OCI-LY7 (cell line): Measurements from ENCODE around the gene TMEM244.

ENCODE experiments used
- CTCF ChIP-seq: fragments of 200-600 bp; sonication (generic); conservative IDR thresholded peaks from 2 replicates; pipeline ENCODE4 v1.5.1; 2014; ENCODE audit warnings: mild to moderate bottlenecking, antibody characterized with exemption, low read length, moderate library complexity, mixed read lengths
- EZH2phosphoT487 ChIP-seq: fragments of 200-600 bp; sonication (generic); IDR thresholded peaks from 2 replicates; pipeline ENCODE4 v1.6.1; 2018; ENCODE audit warnings: low read depth, borderline replicate concordance, mild to moderate bottlenecking, mixed run types, antibody characterized with exemption, low read length, moderate library complexity, mixed read lengths

GRCh38 chr6:129859524-129859923 lies 1.6 kb downstream of the TMEM244 start:
- TF ChIP-seq CTCF = no peak
- TF ChIP-seq EZH2phosphoT487 = no peak
